ENCODE measurements around the gene TLDC2.
"Not testable (repeated sequence)": the region's sequence is repeated elsewhere in the genome, so short reads cannot be mapped to it uniquely, and the experiment has no call there.

TLDC2 gene

DNA sequence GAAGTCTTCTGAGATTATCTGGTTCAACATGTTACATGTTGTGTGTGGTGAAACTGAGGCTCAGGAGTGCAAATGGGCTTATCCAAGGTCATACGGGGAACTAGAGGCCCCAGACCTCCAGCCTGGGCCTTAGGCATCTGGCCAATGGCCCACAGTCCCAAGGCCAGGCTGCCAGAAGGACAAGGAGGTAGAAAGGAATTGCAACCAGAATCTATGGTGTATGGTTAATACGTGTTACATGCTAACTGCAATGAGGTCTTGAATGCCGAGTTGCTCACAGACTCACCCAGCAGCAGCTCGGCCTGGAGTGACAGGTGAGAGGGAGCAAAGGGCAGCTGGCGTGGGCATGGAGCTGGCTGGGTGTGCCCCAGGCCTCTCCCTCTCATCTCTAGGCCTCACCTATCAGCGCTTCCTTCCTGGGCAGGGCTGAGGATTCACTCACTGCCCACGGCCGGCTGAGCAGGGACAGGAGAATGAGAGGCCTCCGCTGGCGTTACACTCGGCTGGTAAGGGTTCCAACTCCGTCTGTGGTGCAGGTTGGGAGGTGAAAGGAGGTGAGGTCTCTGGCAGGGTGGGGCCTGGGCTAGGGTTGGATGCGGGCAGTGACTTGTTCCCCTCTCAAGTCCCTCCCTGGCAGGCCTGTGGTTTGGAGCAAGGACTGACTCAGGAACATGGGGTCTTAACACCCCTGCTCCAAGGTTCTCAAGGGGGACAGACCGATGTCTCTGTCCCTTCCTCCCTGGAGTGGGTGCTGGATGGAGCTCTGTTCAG lies at the start of gene TLDC2:
Gene TLDC2, plus strand, starts transcription at position 437 of the 771 bp plus-strand sequence. Its CDS starts 37 bp downstream, at position 474.
- no peak for DNase-seq (ENCODE audit: low read depth in 2 of 2)

DNA sequence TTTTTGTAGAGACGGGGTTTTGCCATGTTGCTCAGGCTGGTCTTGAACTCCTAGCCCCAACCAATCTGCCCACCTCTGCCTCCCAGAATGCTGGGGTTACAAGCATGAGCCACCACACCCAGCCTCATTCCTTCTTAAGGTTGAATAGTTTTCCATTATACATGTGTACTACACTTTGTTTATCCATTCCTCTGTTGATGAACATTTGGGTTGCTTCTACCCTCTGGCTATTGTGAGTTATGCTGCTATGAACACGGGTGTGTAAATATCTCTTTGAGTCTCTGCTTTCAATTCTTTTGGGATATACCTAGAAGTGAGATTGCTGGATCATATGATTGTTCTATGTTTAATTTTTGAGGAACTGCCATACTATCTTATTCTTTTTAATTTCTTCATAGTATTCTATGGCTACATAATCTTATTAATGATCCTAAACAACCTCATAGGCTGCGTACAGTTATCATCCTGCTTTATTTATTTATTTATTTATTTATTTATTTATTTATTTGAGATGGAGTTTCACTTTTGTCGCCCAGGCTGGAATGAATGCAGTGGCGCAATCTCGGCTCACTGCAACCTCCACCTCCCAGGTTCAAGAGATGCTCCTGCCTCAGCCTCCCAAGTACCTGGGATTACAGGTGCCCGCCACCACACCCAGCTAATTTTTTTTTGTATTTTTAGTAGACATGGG lies 49.2 kb upstream of the TLDC2 start:
- no peak for DNase-seq (ENCODE audit: low read depth in 2 of 2)

DNA sequence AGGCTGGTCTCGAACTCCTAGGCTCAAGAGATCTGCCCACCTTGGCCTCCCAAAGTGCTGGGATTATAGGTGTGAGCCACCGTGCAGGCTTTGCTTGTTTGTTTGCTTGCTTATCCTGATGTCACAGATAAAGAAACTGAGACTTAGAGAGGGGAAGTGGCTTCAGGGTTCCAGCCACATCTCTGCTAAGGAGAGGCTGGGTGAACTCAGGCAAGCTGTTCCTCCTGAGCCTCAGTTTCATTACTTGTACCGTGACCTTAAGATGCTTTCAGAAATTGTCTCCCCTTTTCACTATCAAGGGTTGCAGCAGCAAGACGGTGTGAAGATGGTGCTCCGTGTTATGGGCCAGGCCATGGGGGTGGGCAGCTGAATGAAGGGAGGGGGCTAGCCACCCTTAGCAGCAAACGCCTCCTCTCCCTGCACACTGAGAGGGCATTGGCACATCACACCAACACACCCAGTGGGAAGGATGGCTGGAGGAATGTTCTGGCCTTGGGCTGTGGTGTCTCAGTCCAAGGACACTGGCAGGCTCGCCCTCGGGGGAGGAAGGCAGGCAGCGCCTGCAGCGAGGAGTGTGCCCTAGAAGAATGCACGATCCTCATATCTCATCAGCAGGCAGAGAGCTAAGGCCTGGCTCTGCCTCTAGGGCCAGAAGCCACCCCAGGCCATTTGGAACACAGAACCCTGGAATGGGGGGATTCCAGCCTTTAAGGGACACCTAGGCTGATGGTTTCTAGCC lies 48.2 kb upstream of the TLDC2 start:
- no peak for DNase-seq (ENCODE audit: low read depth in 2 of 2)

DNA sequence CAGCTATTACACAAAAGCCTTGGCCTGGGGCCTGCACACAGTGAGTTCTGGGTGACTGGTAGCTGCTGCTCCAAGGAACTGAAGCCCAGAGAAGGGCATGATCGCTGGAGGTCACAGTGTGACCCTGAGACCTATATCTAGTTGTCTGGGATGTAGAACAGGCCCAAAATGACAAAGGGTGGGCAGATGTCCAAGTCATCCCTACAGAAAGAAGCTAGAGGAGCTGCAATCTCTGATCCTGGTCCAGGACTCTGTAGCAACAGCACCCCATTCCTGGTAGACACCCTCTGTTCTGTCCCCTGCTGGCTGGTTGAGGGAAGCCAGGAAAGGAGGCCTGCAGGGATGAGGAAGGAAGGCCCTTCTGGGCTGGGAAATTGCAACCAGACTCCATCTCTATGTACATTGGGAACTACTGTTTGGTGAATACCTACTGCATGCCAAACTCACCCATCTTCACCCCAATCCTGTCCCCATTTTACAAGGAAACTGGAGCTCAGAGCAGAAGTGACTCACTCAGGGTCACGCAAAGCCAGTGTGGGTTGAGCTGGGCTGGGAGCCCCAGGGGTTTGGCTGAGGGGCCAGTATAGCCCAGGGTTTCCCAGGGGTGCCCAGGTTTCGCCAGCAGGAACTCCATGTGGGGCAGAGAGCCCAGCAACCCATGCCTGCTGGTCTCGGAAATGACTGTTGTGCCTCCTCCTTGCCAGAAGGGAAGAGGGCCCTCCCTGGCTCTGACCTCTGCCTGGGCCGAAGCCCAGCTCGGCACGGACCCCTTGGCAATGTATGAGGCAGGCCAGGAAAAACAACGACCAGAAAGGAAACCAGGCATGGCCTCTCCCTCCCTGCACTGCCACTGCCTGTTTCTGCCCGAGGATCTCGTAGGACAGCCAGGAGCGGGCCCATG lies 44.9 kb upstream of the TLDC2 start:
- DNase-seq (ENCODE audit: low read depth in 2 of 2) = no peak

DNA sequence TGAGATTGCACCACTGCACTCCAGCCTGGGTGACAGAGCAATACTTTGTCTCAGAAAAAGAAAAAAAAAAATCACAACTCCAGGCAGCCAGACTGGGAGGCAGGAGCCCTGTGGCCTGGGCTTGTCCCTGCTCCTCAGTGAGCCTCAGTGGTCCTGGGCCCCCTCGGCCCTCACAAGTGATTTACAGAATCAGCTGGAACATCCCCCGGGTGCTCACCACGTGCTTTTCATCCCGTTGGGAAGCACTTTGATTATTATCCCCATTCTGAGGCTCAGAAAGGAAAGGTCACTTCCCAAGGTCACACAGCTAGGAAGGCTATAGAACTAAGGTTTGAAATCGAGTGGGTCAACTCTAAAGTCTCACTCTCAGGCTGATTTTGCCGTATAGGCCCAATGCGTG lies 43.1 kb upstream of the TLDC2 start:
- DNase-seq (ENCODE audit: low read depth in 2 of 2) = no peak

DNA sequence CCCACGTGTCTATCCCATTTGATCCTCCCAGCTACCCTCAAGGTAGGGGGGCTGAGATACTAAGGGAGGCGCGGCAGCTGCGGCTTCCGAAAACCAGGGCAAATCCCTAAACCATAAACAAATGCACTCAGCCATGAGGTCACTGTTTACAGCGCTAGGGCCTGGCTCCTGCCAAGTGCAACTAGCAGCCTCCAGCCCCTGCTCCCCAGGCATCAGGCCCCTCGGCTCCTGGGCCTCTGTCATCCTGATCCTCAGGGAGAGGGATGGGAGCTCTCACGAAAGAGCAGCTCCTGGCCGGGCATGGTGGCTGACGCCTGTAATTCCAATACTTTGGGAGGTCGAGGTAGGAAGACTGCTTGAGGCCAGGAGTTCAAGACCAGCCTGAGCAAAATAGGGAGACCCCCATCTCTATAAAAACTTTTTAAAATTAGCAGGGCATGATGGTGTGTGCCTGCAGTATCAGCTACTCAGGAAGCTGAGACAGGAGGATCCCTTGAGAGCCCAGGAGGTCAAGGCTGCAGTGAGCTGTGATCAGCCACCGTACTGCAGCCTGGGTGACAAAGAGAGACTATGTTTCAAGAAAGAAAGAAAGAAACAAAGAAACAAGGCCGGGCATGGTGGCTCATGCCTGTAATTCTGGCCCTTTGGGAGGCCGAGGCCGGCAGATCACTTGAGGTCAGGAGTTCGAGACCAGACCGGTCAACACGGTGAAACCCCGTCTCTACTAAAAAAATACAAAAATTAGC lies 42.5 kb upstream of the TLDC2 start:
- DNase-seq (ENCODE audit: low read depth in 2 of 2) = no peak

DNA sequence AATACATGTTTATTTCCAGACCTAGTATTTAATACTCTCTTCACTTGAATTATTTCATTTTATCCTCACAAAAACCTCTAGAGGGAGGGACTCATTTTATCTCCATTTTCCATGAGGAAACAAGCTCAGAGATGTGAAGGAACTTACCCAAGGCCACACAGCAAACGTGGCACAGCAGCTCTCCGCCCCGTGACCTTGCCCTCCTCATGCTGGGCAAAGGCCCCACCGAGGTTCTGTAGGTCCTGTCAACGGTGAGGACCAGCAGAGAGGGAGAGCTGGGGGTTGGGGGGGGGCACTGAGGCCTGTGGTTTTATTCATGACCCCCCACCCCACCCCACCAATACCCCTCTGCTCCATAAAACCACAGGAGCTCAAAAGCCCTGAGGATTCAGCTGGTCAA lies 40.9 kb upstream of the TLDC2 start:
- DNase-seq (ENCODE audit: low read depth in 2 of 2) = no peak

DNA sequence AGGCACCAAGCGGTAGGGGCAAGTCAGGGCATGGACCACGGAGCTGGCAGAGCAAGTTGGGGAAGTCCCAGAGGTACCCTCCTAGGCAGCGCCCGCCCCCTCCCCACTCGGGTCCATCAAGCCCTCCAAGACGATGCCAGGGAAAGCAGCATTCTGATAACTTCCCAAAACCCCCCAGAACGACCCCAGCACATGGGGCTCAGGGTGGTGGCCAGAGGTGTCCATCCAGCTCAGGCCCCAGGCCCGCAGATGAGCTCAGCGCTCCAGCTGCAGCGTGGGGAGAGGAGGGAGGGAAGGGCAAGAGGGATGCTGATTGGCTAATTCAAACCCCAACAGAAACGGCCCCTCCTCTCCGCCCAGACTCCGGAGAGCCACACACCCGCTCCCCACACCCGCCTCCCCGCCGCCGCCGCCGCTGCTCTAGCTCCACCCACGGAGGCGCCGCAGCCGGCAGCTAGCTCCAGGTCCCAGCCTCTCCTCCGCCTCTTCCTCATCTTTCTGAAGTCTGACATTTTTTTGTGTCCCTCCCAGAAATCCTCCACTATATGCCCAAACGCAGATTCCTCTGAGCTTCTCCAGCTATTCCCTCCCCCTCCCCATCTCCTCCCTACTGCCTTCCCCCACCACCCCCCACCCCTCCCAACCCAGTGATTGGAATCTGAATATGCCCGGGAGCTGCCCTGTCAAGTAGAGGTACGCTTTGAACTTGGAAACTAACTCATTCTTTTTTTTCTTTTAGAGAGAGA lies 40.3 kb upstream of the TLDC2 start:
- peak; percentile 61 to 63 for DNase-seq (ENCODE audit: low read depth in 2 of 2)

DNA sequence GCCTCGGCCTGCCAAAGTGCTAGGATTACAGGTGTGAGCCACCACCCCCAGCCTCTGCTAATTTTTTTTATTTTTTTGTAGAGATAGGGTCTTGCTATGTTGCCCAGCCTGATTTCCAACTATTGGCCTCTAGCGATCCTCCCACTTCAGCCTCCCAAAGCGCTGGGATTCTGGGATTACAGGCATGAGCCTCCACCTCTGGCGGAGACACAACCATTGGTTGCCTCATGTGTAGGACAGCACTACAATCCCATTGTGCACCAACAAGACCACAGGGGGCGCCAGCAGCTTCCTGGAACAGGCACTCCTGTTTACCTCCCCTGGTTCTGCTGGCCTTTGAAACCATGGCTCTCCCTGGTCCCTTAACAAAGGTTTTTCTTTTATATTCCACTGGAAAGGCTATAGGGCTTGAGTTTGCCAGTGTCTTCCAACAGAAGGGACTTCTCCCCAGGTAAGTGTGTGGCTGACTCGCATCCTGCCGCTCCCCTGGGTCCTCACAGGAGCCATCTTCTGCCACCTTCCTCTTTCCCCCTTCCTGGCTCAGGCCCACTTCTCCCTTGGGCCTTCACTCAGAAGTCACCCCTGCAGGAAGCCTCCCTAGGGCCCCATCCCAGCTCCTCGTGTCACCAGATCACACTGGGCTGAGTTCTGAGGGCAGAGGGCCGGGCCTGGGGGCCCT lies 39.2 kb upstream of the TLDC2 start:
- no peak for DNase-seq (ENCODE audit: low read depth in 2 of 2)

DNA sequence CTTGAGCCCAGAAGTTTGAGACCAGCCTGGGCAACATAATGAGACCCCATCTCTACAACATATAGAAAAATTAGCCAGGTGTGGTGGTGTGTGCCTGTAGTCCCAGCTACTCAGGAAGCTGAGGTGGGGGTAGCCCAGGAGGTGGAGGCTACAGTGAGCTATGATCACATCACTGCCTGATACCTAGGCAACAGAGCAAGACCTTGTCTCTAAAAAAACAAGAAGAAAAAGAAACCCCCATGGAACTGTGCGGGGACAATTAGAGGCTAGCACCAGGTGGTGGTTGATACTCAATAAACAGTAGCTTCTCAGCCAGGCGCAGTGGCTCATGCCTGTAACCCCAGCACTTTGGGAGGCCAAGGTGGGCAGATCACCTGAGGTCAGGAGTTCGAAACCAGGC lies 37.6 kb upstream of the TLDC2 start:
- DNase-seq (ENCODE audit: low read depth in 2 of 2) = not testable (repeated sequence)

DNA sequence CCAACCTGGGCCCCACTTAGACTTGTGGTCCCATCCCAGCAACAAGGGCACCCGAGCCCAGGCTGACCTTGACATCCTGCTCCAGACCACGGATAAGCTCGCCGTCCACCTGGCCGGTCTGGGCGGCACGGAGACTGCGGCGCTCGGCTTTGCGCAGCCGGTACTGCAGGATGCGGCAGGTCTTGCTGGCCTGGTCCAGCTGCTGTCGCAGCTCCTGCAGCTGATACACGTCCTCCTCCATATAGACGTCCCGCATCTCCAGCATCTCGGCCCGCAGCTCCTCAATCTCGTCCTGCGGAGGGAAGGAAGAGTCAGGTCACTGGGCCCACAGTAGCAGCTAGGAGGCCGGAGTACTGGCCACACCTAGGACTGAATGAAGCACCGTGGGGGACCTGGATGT lies 36.8 kb upstream of the TLDC2 start:
- no peak for DNase-seq (ENCODE audit: low read depth in 2 of 2)

DNA sequence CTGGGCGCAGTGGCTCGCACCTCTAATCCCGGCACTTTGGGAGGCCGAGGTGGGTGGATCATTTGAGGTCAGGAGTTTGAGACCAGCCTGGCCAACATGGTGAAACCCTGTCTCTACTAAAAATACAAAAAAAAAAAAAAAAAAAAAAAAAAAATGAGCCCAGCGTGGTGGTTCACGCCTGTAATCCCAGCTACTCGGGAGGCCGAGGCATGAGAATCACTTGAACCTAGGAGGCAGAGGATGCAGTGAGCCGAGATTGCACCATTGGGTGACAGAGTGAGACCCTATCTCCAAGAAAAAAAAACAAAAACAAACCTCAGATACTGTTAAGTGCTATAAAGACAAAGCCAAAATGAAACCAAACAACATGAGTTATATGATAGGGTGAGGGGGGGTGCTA lies 34.9 kb upstream of the TLDC2 start:
- not testable (repeated sequence) for DNase-seq (ENCODE audit: low read depth in 2 of 2)

DNA sequence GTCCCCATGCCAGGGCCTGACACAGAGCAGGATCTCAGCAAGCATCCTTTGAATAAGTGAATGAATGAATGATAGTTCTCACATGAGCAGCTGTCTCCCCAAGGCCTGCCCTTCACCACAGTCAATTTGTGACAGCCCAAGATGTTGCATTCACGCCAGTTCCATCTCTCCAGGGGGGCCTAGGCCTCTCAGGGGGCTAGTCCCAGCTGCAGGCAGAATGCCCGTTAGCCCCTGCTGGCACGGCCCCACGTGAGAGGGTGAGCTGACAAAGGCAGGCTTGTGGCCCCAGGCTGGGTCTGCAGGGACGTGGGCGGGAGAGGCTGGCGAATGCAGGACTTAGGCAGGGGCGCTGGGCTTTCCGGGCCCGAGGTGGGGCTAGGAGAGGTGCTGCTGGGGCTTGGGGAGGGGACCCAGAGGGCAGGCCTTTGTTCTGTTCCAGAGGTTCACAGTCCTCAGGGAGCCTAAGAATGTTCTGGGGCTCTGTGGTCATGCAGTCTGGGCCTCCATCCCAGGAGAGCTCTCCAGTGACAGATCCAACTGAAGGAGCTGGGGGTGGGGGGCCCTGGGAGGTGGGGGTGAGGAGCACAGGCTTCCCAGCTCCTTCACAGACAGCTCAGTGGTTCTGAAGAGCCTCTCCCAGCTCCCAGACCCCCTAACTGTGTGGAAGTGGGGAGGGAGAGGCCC lies 30.5 kb upstream of the TLDC2 start:
- DNase-seq (ENCODE audit: low read depth in 2 of 2) = no peak

DNA sequence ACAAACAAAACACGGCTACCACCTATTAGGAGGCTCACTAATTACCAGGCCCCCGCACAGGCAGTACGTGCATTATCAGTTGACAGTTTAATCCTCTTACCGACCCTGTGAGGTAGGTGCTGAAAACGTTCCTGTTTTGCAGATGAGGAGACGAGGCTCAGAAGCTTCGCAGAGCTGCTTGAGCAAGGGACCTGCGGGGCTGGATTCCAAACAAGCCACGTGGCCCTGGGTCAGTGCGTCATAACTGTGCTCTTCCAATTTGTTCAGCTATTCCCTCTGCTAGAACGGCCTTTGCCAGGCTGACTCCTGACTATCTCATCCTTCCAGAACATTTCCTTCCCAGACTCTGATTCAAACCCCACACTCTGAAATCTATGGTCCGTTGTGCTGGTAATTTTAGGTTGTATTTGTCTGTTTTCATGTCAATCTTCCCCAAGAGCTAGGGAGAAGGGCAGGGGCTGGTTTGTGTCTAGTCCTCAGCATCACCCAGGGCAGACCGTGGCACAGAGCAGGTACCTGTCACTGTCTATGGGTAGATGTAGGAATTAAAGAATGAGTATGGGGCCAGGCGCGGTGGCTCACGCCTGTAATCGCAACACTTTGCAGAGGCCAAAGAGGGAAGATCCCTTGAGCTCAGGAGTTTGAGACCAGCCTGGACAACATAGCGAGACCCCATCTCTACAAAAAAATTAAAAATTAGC lies 28.8 kb upstream of the TLDC2 start:
- DNase-seq (ENCODE audit: low read depth in 2 of 2) = no peak

DNA sequence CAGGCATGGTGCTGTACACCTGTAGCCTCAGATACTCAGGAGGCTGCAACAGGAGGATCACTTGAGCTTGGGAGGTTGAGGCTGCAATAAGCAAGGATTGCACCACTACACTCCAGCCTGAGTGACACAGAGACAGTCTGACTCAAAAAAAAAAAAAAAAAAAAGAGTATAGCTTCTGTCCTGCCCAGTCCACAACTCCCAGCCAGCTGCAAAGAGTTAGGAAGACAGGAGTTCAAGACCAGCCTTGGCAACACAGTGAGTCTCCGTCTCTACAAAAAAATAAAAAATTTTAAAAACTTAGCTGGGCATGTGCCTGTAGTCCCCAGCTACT lies 28.3 kb upstream of the TLDC2 start:
- no peak for DNase-seq (ENCODE audit: low read depth in 2 of 2)

DNA sequence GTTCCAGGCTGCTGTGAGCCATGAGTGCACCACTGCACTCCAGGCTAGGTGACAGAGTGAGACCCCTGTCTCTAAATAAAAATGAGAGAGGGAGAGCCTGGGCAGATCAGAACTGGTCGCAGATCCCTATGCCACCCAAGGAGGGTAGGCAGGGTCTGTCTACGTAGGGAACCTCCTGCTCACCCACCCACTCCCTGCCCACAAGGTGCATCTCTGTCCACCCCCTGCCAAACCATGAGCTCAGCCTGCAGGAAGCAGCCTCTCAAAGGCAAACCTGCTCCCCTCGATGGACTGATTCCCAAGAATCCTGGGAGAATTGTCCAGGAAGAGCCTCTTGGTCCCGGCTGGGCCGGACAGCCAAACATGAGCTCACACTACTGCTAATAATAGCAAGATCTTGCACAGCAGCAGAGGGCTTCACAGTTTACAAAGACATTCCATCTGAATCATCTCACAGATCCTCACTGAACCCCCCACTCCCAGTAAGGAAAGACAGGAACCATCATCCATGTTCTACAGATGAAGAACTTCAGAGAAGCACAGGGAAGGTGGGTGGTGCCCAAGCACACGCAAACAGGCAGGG lies 27.8 kb upstream of the TLDC2 start:
- DNase-seq (ENCODE audit: low read depth in 2 of 2) = no peak

DNA sequence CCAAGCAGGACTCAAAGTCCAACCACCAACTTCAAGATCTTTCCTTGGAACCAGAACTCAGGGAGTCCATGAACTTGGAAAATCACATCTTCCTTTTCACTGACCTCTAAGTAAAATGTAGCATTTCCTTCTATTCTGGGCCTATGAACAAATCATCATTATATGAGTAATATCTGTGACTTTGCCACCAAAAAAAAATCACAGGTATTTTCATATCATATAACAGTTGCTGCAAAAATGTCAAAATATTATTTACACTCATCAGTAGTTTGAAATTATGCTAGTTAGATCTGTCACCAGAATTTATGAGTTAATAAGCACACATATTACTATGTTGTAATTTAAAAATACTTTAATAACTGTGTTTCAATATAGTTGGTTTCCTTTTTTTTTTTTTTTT lies 27.3 kb upstream of the TLDC2 start:
- no peak for DNase-seq (ENCODE audit: low read depth in 2 of 2)
